Erythroblast (primary cell): ENCODE measurements around the gene SLC45A1.

Experiments
- GATA1 ChIP-seq: IDR thresholded peaks from 2 replicates; pipeline ENCODE4 v1.6.1; 2011; ENCODE audit warnings: low read depth, mild to moderate bottlenecking, control low read depth, low read length, moderate library complexity
- POLR2A ChIP-seq: IDR thresholded peaks from 2 replicates; pipeline ENCODE4 v1.6.1; 2011; ENCODE audit warnings: mild to moderate bottlenecking, low read length

GRCh38 chr1:8325771-8326170 is 7.9 kb downstream of the SLC45A1 start:
- TF ChIP-seq POLR2A (no peak), GATA1 (no peak)
